Endothelial cell of coronary artery (primary cell): Measurements from ENCODE around the gene SLC18B1. TPM values are rescaled to one million over a fixed set of nuclear protein-coding genes. Genes with fewer than 3 reads are reported as not detected.

Source experiments
- total RNA-seq: library from RNA; depleted of rRNA; stranded (reverse); fragments of >200 nt; gene quantifications from 2 replicates; pipeline ENCODE4 v1.2.3, GENCODE V29; 2014

The SLC18B1 gene
- 6.1 and 10.1 TPM in 2 replicates for total RNA-seq

DNA sequence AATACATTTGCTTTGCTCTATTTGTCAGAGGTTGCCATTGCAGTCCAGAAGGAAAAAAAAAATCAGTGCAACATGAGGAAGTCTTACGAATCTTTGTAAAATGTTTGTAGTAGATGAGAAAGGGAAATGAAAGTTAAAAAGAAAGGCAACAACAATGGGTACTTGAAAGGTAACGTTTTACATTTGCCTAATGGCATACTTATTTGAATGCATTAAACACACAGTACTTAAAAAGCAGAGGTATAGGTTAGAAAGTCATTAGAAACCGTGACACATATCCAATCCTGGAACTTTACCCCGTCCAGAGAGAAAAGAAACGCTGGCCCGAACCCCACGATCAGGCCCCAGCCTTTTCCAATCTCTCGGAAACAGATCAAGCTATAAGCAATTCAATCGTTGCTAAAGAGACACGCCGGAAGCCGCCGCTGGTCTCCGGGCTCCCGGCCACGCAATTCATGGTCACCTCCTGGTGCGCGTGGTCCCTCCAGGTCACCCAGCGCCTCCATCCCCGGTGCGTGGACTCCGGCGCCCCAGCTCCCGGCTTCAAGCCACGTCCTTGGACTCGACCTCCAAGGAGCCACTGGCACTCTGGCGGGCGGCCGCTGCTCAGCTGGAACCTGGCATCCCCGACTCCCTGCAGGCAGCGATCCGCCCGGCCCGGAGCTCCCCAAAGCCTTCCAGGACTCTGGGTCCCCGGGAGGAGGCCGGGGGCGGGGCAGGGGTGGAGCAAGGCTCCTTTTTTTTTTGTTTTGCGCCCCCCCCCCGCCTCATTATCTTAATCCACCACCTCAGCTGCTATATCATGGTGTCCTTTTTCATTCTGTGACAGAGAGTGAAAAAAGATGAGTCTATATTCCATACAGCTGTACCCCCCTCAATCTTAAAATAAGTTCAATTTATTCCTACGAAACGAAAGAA lies at the start of gene SLC18B1:
Gene SLC18B1, minus strand, starts transcription at position 687 of the 918 bp plus-strand sequence. Its CDS starts 181 bp downstream, at position 506.

Other genes with a start within 250 kb of the SLC18B1 start
- gene TAAR8, start 246.0 kb downstream of the SLC18B1 start, total RNA-seq, result not detected in 2 replicates
- not detected in 2 replicates for gene TAAR6, start 228.3 kb downstream of the SLC18B1 start, total RNA-seq
- gene TAAR5, start 208.9 kb downstream of the SLC18B1 start, total RNA-seq, result not detected in 2 replicates
- gene TAAR2, start 174.4 kb downstream of the SLC18B1 start, total RNA-seq, result not detected in 2 replicates
- gene TAAR1, start 139.5 kb downstream of the SLC18B1 start, total RNA-seq, result not detected in 2 replicates
- under 0.01 TPM in 1 of 2 replicates, not detected in the other for gene VNN1, start 84.6 kb downstream of the SLC18B1 start, total RNA-seq
- gene VNN2, start 40.7 kb downstream of the SLC18B1 start, total RNA-seq, result not detected in 2 replicates
- 2,152 and 2,187 TPM in 2 replicates for gene RPS12, start 15.9 kb upstream of the SLC18B1 start, total RNA-seq